Thoracic aorta endothelial cell (primary cell): Measurements from ENCODE around the gene LYG2. TPM values are rescaled to one million over a fixed set of nuclear protein-coding genes. Genes with fewer than 3 reads are reported as not detected.

Source experiments
- small RNA-seq: library from RNA; depleted of rRNA; stranded (forward); fragments of <200 nt; gene quantifications from one replicate; pipeline ENCODE3, GENCODE V24; 2012
- total RNA-seq: library from RNA; depleted of rRNA; stranded (reverse); fragments of >200 nt; gene quantifications from 2 replicates; pipeline ENCODE4 v1.2.3, GENCODE V29; 2012

LYG2 gene, protein sequence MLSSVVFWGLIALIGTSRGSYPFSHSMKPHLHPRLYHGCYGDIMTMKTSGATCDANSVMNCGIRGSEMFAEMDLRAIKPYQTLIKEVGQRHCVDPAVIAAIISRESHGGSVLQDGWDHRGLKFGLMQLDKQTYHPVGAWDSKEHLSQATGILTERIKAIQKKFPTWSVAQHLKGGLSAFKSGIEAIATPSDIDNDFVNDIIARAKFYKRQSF
- not detected in 2 replicates for total RNA-seq

DNA sequence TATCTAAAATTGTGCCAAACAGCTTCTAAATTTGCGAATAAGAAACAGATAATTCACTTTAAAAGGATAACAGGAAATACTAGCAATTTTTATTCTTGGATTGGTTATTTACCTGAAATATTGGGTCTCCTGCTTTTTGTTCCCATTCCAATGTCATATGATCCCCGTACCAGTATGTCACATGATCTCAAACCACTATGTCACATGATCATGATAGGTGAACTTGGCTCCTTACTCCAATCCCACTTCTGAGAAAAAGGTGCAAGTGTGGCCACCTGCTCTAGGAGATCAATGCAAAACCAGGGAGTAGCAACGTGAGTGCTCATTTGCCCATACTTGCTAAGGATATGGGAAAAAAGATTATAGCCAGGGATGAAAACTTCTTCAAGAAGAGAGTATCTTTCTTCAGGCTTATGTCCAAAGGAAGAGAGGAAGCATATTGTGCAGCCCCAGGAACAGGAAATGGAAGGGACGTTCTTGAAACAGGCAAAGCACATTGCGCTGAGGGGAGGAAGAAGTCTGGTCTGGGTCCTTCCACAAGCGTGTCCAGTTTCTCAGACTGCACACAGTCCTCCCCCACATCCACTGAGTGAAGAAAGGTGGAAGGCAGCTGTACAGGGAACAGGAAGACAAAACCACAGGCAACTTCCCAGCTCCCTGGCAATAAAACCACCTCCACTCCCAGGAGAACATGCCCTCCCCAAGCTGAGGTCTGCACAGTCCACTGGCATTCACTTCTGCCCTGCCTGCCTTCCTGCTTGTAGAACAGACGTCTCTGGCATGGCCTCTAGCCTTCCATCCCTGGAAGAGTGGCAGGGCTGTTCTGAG, at the start of gene LYG2:
LYG2 (minus strand) TSS at position 176 of the 828 bp plus-strand sequence. CDS start 1,406 bp downstream, outside the sequence.

DNA sequence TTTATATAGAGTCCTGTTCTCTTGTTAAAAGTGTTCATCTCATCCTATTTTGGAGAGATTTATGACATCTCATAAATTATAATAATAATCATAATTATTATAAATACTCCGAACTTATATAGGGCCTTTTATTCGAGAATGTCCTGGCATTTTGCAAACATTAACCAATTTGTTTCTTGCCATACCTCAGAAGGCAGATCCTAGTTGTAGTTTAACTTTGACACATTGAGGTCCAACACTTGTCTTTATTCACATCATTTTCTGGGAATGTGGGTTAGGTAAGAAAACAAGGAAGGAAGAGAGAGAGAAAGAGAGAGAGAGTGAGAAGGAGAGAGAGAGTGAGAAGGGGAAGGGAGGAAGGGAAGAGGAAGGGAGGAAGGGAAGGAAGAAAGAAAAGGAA, 45.6 kb upstream of the LYG2 start, which contains the start of gene LYG1:
LYG1 (minus strand) TSS at position 101 of the 400 bp plus-strand sequence. CDS start 5,527 bp downstream, outside the sequence.

Small RNAs within 50 kb of the gene (small RNA-seq; reads per million reads assigned to genes)
- gene AC092587.1 = not detected

Other genes starting within 250 kb of the LYG2 start
- gene C2orf15, start 114.0 kb downstream of the LYG2 start, total RNA-seq = 0.14 TPM in 1 of 2 replicates, not detected in the other
- 1.3 and 2.7 TPM in 2 replicates for gene TSGA10, start 100.7 kb downstream of the LYG2 start, total RNA-seq
- 4.7 and 7.8 TPM in 2 replicates for gene LIPT1, start 100.7 kb downstream of the LYG2 start, total RNA-seq
- 29.7 and 39.1 TPM in 2 replicates for gene MITD1, start 74.6 kb downstream of the LYG2 start, total RNA-seq
- gene MRPL30, start 74.5 kb downstream of the LYG2 start, total RNA-seq = 56.0 and 63.3 TPM in 2 replicates
- gene LYG1, start 45.5 kb upstream of the LYG2 start, total RNA-seq = 0.27 and 0.57 TPM in 2 replicates
- 133 and 148 TPM in 2 replicates for gene TXNDC9, start 80.7 kb upstream of the LYG2 start, total RNA-seq
- gene EIF5B, start 81.7 kb upstream of the LYG2 start, total RNA-seq = 50.8 and 56.3 TPM in 2 replicates
- gene REV1, start 234.4 kb upstream of the LYG2 start, total RNA-seq = 62.4 and 68.1 TPM in 2 replicates